Brain microvascular endothelial cell (primary cell): ENCODE results near the gene TMEM63A.

Experiments
- DNase-seq: peaks from one replicate; pipeline ENCODE4 v3.0.0-alpha.2; 2020
- H3K27ac ChIP-seq: fragments of 250-450 bp; sonication (Bioruptor Pico); 2 replicates; pipeline ENCODE4 v1.5.1; 2020; ENCODE audit warnings: mild to moderate bottlenecking, moderate library complexity
- H3K27me3 ChIP-seq: fragments of 250-450 bp; sonication (Bioruptor Pico); replicated peaks from 2 replicates; pipeline ENCODE4 v1.5.1; 2020; ENCODE audit warnings: mild to moderate bottlenecking
- H3K36me3 ChIP-seq: fragments of 250-450 bp; sonication (Bioruptor Pico); replicated peaks from 2 replicates; pipeline ENCODE4 v1.5.1; 2020; ENCODE audit warnings: mild to moderate bottlenecking
- H3K4me3 ChIP-seq: 2 replicates; pipeline ENCODE4 v1.5.1; 2011; ENCODE audit warnings: low read depth, mild to moderate bottlenecking, control low read depth, low read length, moderate library complexity
- in situ Hi-C: cut with HindIII; loops from 2 replicates; pipeline ENCODE4 v1.10.0; 2017; ENCODE audit warnings: low sequenced_read_pairs, low pct_ligation_motif_present
- TF ChIP-seq, protein P1 (sequence below): IDR thresholded peaks from 2 replicates; pipeline ENCODE4 v1.5.1; 2011; ENCODE audit warnings: low read depth, mild to moderate bottlenecking, moderate library complexity, low read length, control low read depth, inconsistent platforms; ENCODE audit errors: missing control alignments

TMEM63A gene

DNA sequence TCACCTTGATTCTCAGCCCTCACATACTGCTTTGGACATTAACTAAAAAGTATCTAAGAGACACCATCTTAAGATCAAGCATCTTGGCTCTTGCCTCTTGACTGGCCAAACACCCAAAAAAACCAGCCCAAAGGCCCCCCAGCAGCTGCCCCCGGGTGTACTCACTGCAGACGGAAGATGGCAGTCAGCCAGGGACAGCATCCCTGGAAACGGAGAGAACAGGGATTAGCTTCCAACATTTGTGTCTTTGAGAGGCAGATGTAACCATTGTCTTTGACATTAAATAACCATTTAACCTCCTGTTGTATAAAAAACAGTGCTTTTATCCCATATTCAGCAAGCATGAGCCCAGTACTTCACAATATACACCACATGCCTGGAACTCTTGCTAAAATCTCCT, 11.3 kb downstream of the TMEM63A start:
- no peak for DNase-seq
- Histone ChIP-seq H3K27ac (no peak overlapping the region), H3K27me3 (no peaks in the 10 kb centered on the region), H3K36me3 (peaks cover 15% of the 10 kb centered on the region), H3K4me3 (no peak overlapping the region)
- in situ Hi-C loops = no loop called here
- TF ChIP-seq, protein P1, sequence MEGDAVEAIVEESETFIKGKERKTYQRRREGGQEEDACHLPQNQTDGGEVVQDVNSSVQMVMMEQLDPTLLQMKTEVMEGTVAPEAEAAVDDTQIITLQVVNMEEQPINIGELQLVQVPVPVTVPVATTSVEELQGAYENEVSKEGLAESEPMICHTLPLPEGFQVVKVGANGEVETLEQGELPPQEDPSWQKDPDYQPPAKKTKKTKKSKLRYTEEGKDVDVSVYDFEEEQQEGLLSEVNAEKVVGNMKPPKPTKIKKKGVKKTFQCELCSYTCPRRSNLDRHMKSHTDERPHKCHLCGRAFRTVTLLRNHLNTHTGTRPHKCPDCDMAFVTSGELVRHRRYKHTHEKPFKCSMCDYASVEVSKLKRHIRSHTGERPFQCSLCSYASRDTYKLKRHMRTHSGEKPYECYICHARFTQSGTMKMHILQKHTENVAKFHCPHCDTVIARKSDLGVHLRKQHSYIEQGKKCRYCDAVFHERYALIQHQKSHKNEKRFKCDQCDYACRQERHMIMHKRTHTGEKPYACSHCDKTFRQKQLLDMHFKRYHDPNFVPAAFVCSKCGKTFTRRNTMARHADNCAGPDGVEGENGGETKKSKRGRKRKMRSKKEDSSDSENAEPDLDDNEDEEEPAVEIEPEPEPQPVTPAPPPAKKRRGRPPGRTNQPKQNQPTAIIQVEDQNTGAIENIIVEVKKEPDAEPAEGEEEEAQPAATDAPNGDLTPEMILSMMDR = no peak

DNA sequence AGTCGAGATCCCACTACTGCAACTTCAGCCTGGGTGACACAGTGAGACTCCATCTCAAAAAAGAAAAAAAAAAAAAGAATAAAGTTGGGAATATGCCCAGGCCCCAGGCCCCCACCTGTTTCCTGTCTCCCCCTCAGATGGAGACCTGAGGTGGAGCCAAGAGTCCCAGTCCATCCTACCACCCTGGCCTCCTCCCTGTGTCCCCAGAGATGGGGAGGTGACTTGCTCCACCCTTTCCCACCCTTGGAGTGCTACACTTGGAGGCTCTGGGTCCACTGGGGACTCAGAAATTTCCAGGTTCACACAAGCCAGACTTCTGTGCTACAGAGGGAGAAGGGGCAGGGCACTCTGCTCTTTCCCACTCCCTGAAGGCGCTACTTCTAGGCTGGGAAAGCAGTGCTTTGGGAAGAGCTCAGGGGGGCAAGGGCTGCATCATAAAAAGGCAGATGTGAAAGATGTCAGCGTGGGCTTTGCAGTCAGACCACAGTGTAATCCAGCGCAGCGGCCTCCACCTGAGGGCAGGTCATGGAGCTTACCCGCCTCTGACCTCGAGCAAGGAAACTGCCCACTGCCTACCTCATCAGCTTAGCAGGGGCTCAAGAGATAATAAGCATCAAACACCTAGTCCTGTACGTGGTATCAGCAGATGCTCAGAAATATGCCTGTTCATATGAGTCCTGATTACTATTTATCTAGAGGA, 13.4 kb downstream of the TMEM63A start:
- Histone ChIP-seq H3K27ac (no peak overlapping the region), H3K36me3 (peaks cover 12% of the 10 kb centered on the region), H3K27me3 (no peaks in the 10 kb centered on the region), H3K4me3 (no peak overlapping the region)
- DNase-seq = no peak
- TF ChIP-seq, protein P1 = no peak
- in situ Hi-C loops = no loop called here

DNA sequence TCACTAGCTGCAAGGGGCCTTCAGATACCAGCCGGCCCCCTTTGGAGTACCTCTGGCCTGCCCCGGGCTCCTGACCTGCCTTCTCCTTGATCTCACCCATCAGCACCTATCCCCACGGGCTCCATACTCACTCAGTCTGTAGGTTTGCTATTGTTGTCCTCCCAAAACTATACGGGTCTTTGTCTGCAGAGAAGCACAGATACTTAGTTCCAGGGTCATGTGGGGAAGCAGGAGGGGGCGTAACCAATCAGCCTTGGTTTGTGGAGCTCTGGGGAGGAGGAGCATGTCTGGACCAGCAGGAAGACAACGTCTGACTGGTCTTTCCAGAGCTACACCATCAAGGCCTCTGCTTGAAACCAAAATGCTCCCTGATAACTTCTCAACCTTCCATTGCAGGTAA, 15.2 kb downstream of the TMEM63A start:
- DNase-seq = no peak
- Histone ChIP-seq H3K36me3 (peaks cover 22% of the 10 kb centered on the region), H3K4me3 (no peak overlapping the region), H3K27me3 (no peaks in the 10 kb centered on the region), H3K27ac (no peak overlapping the region)
- TF ChIP-seq, protein P1 = no peak
- in situ Hi-C loops = no loop called here

DNA sequence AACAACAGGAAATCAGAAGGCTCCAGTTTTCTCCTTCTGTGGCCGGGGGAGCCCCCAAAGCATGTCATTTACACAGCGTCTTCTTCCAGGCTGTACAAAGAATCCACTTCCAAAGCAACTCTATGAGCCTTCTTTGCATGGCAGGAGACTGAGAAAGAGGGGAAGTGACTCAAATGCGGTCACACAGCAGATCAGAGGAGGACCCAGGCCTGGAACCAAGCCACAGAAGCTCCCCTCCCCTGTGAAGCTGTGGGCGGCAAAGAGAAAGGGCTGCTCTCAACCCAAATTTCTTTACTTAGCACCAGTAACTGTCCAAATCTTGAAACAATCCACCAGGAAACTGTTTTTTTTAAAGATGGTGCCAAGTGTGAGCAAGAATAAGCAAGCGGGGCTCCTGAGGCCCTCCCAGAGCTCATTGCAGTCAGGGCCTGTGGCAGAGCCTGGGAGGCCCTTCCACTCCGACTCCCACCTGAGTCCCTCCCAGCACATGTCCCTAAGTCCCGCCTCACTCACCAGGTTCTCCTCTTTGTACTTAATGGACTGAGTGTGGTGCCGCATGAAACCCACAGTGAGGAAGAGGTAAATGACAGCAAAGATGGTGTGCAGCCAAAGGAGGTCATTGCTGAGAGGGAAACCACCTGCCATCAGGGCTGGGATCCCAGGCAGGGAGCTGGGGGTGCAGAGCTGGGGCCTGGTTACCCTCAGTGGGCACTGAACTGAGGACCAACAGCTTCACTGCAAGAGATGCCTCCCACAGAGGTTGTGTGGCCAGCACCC, 15.9 kb downstream of the TMEM63A start:
- DNase-seq = peak; percentile 76
- Histone ChIP-seq H3K27ac (no peak overlapping the region), H3K27me3 (no peaks in the 10 kb centered on the region), H3K36me3 (peaks cover 27% of the 10 kb centered on the region), H3K4me3 (no peak overlapping the region)
- in situ Hi-C loops = no loop called here
- TF ChIP-seq, protein P1 = no peak

DNA sequence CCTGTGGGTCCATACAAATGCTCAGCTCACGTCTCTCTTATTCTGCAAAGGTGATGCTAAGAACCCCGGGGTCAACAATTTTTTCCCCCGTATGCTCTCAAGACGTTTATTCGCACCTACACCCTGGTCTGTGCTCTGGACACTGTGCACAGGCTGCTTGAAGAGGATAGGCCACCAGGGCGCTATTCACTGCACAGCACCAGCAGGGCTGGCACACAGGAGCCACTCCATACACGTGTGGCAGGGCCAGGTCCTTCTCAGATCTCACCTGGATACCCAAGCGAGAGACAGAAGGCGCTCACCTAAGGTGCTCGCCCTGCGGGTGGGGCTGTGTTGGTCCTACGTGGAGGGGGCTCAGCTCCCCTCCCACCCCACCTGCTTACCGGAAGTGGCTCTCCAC, 16.7 kb downstream of the TMEM63A start:
- in situ Hi-C loops = no loop called here
- Histone ChIP-seq H3K4me3 (no peak overlapping the region), H3K27ac (no peak overlapping the region), H3K36me3 (peaks cover 32% of the 10 kb centered on the region), H3K27me3 (no peaks in the 10 kb centered on the region)
- TF ChIP-seq, protein P1 = no peak
- DNase-seq = no peak

DNA sequence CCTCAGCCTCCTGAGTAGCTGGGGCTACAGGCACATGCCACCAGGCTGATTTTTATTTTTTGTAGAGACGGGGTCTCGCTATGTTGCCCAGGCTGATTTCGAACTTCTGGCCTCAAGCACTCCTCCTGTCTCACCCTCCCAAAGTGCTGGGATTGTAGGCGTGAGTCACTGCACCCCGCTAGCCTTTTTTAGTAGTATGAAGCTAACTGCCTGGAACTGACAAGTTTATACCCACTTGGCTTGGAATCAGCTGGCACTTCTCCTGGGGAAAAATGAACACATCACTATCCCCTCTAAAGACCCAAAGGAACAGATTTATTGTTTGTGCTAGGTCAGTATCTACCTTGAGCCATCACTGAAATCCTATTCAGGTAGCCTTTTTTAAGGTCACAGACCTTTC, 19.0 kb downstream of the TMEM63A start:
- H3K27me3 ChIP-seq = no peaks in the 10 kb centered on the region
- DNase-seq = no peak
- H3K4me3 ChIP-seq = no peak overlapping the region
- H3K36me3 ChIP-seq = peaks cover 32% of the 10 kb centered on the region
- in situ Hi-C loops = no loop called here
- TF ChIP-seq, protein P1 = no peak
- H3K27ac ChIP-seq = no peak overlapping the region
